ENCODE results near the gene PPP1R1B. TPM values are rescaled to one million over a fixed set of nuclear protein-coding genes. Genes with fewer than 3 reads are reported as not detected.

Gene PPP1R1B
- total RNA-seq, 6 experiments from 2014 or later = not detected

- peaks cover 78% of the 10 kb centered on the region for H3K27me3 Mint-ChIP-seq (ENCODE audit: insufficient read depth)
- no peak overlapping the region for H3K27ac Mint-ChIP-seq
- H3K9me3 Mint-ChIP-seq = no peaks in the 10 kb centered on the region
- TF ChIP-seq CTCF (IDR thresholded peaks at IDR 0.05) = no peak
- H3K4me1 Mint-ChIP-seq (ENCODE audit: low read depth) = no peaks in the 10 kb centered on the region
- DNase-seq = no peak
- H3K4me3 Mint-ChIP-seq = no peak overlapping the region
- H3K36me3 Mint-ChIP-seq (ENCODE audit: low read depth) = no peaks in the 10 kb centered on the region
These were observed 30.7 kb upstream of the PPP1R1B start for GRCh38 chr17:39595928-39596510.

- no peak for TF ChIP-seq CTCF (IDR thresholded peaks at IDR 0.05)
- no peak overlapping the region for H3K4me3 Mint-ChIP-seq
- no peaks in the 10 kb centered on the region for H3K9me3 Mint-ChIP-seq
- DNase-seq = no peak
- no peaks in the 10 kb centered on the region for H3K4me1 Mint-ChIP-seq (ENCODE audit: low read depth)
- H3K27ac Mint-ChIP-seq = no peak overlapping the region
- peaks cover 79% of the 10 kb centered on the region for H3K27me3 Mint-ChIP-seq (ENCODE audit: insufficient read depth)
- no peaks in the 10 kb centered on the region for H3K36me3 Mint-ChIP-seq (ENCODE audit: low read depth)
These were observed 30.0 kb upstream of the PPP1R1B start for GRCh38 chr17:39596543-39597267.

- no peak overlapping the region for H3K27ac Mint-ChIP-seq
- peaks cover 79% of the 10 kb centered on the region for H3K27me3 Mint-ChIP-seq (ENCODE audit: insufficient read depth)
- H3K4me3 Mint-ChIP-seq = no peak overlapping the region
- H3K9me3 Mint-ChIP-seq = no peaks in the 10 kb centered on the region
- H3K36me3 Mint-ChIP-seq (ENCODE audit: low read depth) = no peaks in the 10 kb centered on the region
- no peak for TF ChIP-seq CTCF (IDR thresholded peaks at IDR 0.05)
- no peak for DNase-seq
- H3K4me1 Mint-ChIP-seq (ENCODE audit: low read depth) = no peaks in the 10 kb centered on the region
These were observed 29.2 kb upstream of the PPP1R1B start for GRCh38 chr17:39597372-39598046.

- H3K4me1 Mint-ChIP-seq (ENCODE audit: low read depth) = no peaks in the 10 kb centered on the region
- H3K27me3 Mint-ChIP-seq (ENCODE audit: insufficient read depth) = peaks cover 84% of the 10 kb centered on the region
- no peak overlapping the region for H3K27ac Mint-ChIP-seq
- no peak for DNase-seq
- no peaks in the 10 kb centered on the region for H3K9me3 Mint-ChIP-seq
- no peaks in the 10 kb centered on the region for H3K36me3 Mint-ChIP-seq (ENCODE audit: low read depth)
- no peak overlapping the region for H3K4me3 Mint-ChIP-seq
- no peak for TF ChIP-seq CTCF (IDR thresholded peaks at IDR 0.05)
These were observed 28.7 kb upstream of the PPP1R1B start for GRCh38 chr17:39598047-39598481.

GRCh38 chr17:39598630-39599003, 28.1 kb upstream of the PPP1R1B start:
- H3K4me1 Mint-ChIP-seq (ENCODE audit: low read depth) = no peaks in the 10 kb centered on the region
- no peaks in the 10 kb centered on the region for H3K36me3 Mint-ChIP-seq (ENCODE audit: low read depth)
- no peak for DNase-seq
- no peak overlapping the region for H3K27ac Mint-ChIP-seq
- no peak for TF ChIP-seq CTCF (IDR thresholded peaks at IDR 0.05)
- no peak overlapping the region for H3K4me3 Mint-ChIP-seq
- H3K9me3 Mint-ChIP-seq = no peaks in the 10 kb centered on the region
- H3K27me3 Mint-ChIP-seq (ENCODE audit: insufficient read depth) = peaks cover 88% of the 10 kb centered on the region

Data from HFFc6 (cell line).